Hematopoietic multipotent progenitor cell (in vitro differentiated cells): ENCODE measurements around the gene FNTB. TPM values are rescaled to one million over a fixed set of nuclear protein-coding genes. Genes with fewer than 3 reads are reported as not detected.

Source experiments
- DNase-seq, 3 donors: peaks; one replicate each; pipeline ENCODE4 v3.0.0-alpha.2; 2011 to 2015; ENCODE audit warnings: low read depth in 2 of 3, low spot score in 2 of 3
- small RNA-seq: library from RNA; depleted of rRNA; stranded (forward); fragments of <200 nt; gene quantifications from one replicate; pipeline ENCODE3, GENCODE V24; 2012
- total RNA-seq: library from RNA; depleted of rRNA; stranded (reverse); fragments of >200 nt; gene quantifications from one replicate; pipeline ENCODE4 v1.2.3, GENCODE V29; 2012

Gene FNTB
- total RNA-seq, 1 donor, result 6.7 TPM

GRCh38 chr14:65107200-65107599 is 120.5 kb downstream of the FNTB start:
- DNase-seq, result peak in 2 of 3 donors; percentile 45 to 57

GRCh38 chr14:65109357-65109756 is 122.7 kb downstream of the FNTB start:
- no peak for DNase-seq

- no peak for DNase-seq
Measured at GRCh38 chr14:65110525-65110924, 123.8 kb downstream of the FNTB start.

Small RNA genes lying within 50 kb of the gene (small RNA-seq; reads per million reads assigned to genes)
- gene MIR4706, result 0.34 reads per million

Other genes with a start within 250 kb of the FNTB start
- 0.81 TPM for gene SPTB, start 107.0 kb upstream of the FNTB start, total RNA-seq
- gene CHURC1, start 72.4 kb upstream of the FNTB start, total RNA-seq, result 26.9 TPM
- gene GPX2, start 44.1 kb upstream of the FNTB start, total RNA-seq, result 0.27 TPM
- gene RAB15, start 14.6 kb upstream of the FNTB start, total RNA-seq, result 4.3 TPM
- gene MAX, start 115.6 kb downstream of the FNTB start, total RNA-seq, result 101 TPM